ENCODE measurements around the gene RAB4A.

The RAB4A gene

GRCh38 chr1:229270547-229271447 lies at the start of gene RAB4A:
Gene RAB4A (plus strand): TSS chr1:229271111. CDS start chr1:229271340, 229 bp downstream.
- TF ChIP-seq CTCF (IDR thresholded peaks at IDR 0.05), result no peak

- no peak for TF ChIP-seq CTCF (IDR thresholded peaks at IDR 0.05)
These were observed 48.8 kb upstream of the RAB4A start for GRCh38 chr1:229222081-229222480.

GRCh38 chr1:229223498-229223897 lies 47.4 kb upstream of the RAB4A start:
- no peak for TF ChIP-seq CTCF (IDR thresholded peaks at IDR 0.05)

GRCh38 chr1:229224308-229224707 lies 46.6 kb upstream of the RAB4A start:
- no peak for TF ChIP-seq CTCF (IDR thresholded peaks at IDR 0.05)

GRCh38 chr1:229225331-229225782 lies 45.6 kb upstream of the RAB4A start:
- no peak for TF ChIP-seq CTCF (IDR thresholded peaks at IDR 0.05)

GRCh38 chr1:229226796-229227195 lies 44.1 kb upstream of the RAB4A start:
- TF ChIP-seq CTCF (IDR thresholded peaks at IDR 0.05), result no peak

- peak; percentile 95; the same call in 1 of the 2 replicates for TF ChIP-seq CTCF (IDR thresholded peaks at IDR 0.05)
These were observed 43.5 kb upstream of the RAB4A start for GRCh38 chr1:229227298-229227919.

Data from LNCAP (cell line).